Stimulated activated effector memory CD8-positive, alpha-beta T cell treated with anti-CD3 and anti-CD28 coated beads, Interleukin-12 subunit alpha, Interleukin-12 subunit beta, amount 100 ng/mL, for 72 hours (primary cell): ENCODE data around the gene IER5L.

Source experiments
- ATAC-seq: fragments of 150-1000 bp; cut with Tn5 transposase; 2 replicates; pipeline ENCODE4 v1.10.0; 2021
- DNase-seq, 2 donors: peaks; one replicate each; pipeline ENCODE4 v3.0.0; 2021 to 2022; ENCODE audit warnings: low spot score in 2 of 2
- H3K27ac Mint-ChIP-seq: one replicate; pipeline ENCODE4 v1.8.0; 2022; ENCODE audit warnings: mild to moderate bottlenecking, mixed read lengths
- H3K36me3 Mint-ChIP-seq: one replicate; pipeline ENCODE4 v1.8.0; 2022; ENCODE audit warnings: mild to moderate bottlenecking, mixed read lengths
- H3K4me1 Mint-ChIP-seq: one replicate; pipeline ENCODE4 v1.8.0; 2022; ENCODE audit warnings: mixed read lengths
- H3K4me3 Mint-ChIP-seq: one replicate; pipeline ENCODE4 v1.8.0; 2022; ENCODE audit warnings: mild to moderate bottlenecking, mixed read lengths
- H3K9me3 Mint-ChIP-seq: one replicate; pipeline ENCODE4 v1.8.0; 2022; ENCODE audit warnings: mixed read lengths

Gene IER5L

GRCh38 chr9:129177791-129178567, at the start of gene IER5L:
Gene IER5L, minus strand, starts transcription at chr9:129178261. Its CDS starts 209 bp downstream, at chr9:129178052.
- H3K4me3 Mint-ChIP-seq: peak within 1 kb of the TSS; percentile 83
- H3K27ac Mint-ChIP-seq: no peak within 1 kb of the TSS
- H3K36me3 Mint-ChIP-seq: peaks cover 12% of the 10 kb centered on the region
- no peaks in the 10 kb centered on the region for H3K9me3 Mint-ChIP-seq
- DNase-seq: peak; percentile 93 to 97
- peak; percentile 91 for ATAC-seq
- peaks cover 11% of the 10 kb centered on the region for H3K4me1 Mint-ChIP-seq

- no peak for DNase-seq
- H3K36me3 Mint-ChIP-seq: no peaks in the 10 kb centered on the region
- no peaks in the 10 kb centered on the region for H3K9me3 Mint-ChIP-seq
- H3K4me3 Mint-ChIP-seq: no peak overlapping the region
- H3K4me1 Mint-ChIP-seq: peaks cover 43% of the 10 kb centered on the region
- ATAC-seq: no peak
- H3K27ac Mint-ChIP-seq: no peak overlapping the region
These were observed 49.8 kb upstream of the IER5L start for GRCh38 chr9:129227843-129228189.

GRCh38 chr9:129225815-129226214, 47.8 kb upstream of the IER5L start:
- Mint-ChIP-seq H3K4me1 (peaks cover 57% of the 10 kb centered on the region), H3K27ac (peak overlapping the region; percentile 73), H3K36me3 (no peaks in the 10 kb centered on the region), H3K9me3 (no peaks in the 10 kb centered on the region), H3K4me3 (peak overlapping the region; percentile 59)
- peak in 1 of 2 donors; percentile 30 for DNase-seq
- peak; percentile 79 for ATAC-seq

GRCh38 chr9:129225490-129225778, 47.4 kb upstream of the IER5L start:
- H3K4me1 Mint-ChIP-seq: peaks cover 61% of the 10 kb centered on the region
- no peak for ATAC-seq
- H3K9me3 Mint-ChIP-seq: no peaks in the 10 kb centered on the region
- peak overlapping the region; percentile 59 for H3K4me3 Mint-ChIP-seq
- DNase-seq: no peak
- H3K27ac Mint-ChIP-seq: peak overlapping the region; percentile 73
- H3K36me3 Mint-ChIP-seq: no peaks in the 10 kb centered on the region

- Mint-ChIP-seq H3K27ac (peak overlapping the region; percentile 88), H3K4me3 (peak overlapping the region; percentile 59)
- ATAC-seq: peak; percentile 5
These were observed 46.8 kb upstream of the IER5L start for GRCh38 chr9:129224618-129225489.

GRCh38 chr9:129223551-129224208, 45.6 kb upstream of the IER5L start:
- Mint-ChIP-seq H3K36me3 (no peaks in the 10 kb centered on the region), H3K4me1 (peaks cover 59% of the 10 kb centered on the region), H3K27ac (peak overlapping the region; percentile 88), H3K9me3 (no peaks in the 10 kb centered on the region), H3K4me3 (no peak overlapping the region)
- DNase-seq (no peak), ATAC-seq (no peak)

More at GRCh38 chr9:129224618-129225489, 46.8 kb upstream of the IER5L start:
- H3K4me1 Mint-ChIP-seq: peaks cover 64% of the 10 kb centered on the region
- H3K9me3 Mint-ChIP-seq: no peaks in the 10 kb centered on the region
- H3K36me3 Mint-ChIP-seq: no peaks in the 10 kb centered on the region
- DNase-seq: no peak

- H3K9me3 Mint-ChIP-seq: no peaks in the 10 kb centered on the region
- no peaks in the 10 kb centered on the region for H3K36me3 Mint-ChIP-seq
- no peak for DNase-seq
- no peak overlapping the region for H3K4me3 Mint-ChIP-seq
- peak overlapping the region; percentile 88 for H3K27ac Mint-ChIP-seq
- peaks cover 59% of the 10 kb centered on the region for H3K4me1 Mint-ChIP-seq
- no peak for ATAC-seq
These were observed 44.8 kb upstream of the IER5L start for GRCh38 chr9:129222819-129223218.

- DNase-seq: no peak
- Mint-ChIP-seq H3K27ac (peak overlapping the region; percentile 73), H3K9me3 (no peaks in the 10 kb centered on the region), H3K4me1 (peaks cover 56% of the 10 kb centered on the region), H3K4me3 (no peak overlapping the region), H3K36me3 (no peaks in the 10 kb centered on the region)
- no peak for ATAC-seq
These were observed 44.0 kb upstream of the IER5L start for GRCh38 chr9:129221979-129222635.

- no peak for DNase-seq
- Mint-ChIP-seq H3K4me1 (peaks cover 53% of the 10 kb centered on the region), H3K9me3 (no peaks in the 10 kb centered on the region), H3K27ac (peak overlapping the region; percentile 73), H3K36me3 (no peaks in the 10 kb centered on the region), H3K4me3 (peak overlapping the region; percentile 33)
- ATAC-seq: peak; percentile 74
These were observed 43.2 kb upstream of the IER5L start for GRCh38 chr9:129221233-129221632.

GRCh38 chr9:129220771-129221170, 42.7 kb upstream of the IER5L start:
- ATAC-seq (peak; percentile 44), DNase-seq (no peak)
- Mint-ChIP-seq H3K36me3 (no peaks in the 10 kb centered on the region), H3K9me3 (no peaks in the 10 kb centered on the region), H3K4me3 (peak overlapping the region; percentile 33), H3K4me1 (peaks cover 49% of the 10 kb centered on the region), H3K27ac (peak overlapping the region; percentile 73)

GRCh38 chr9:129218918-129219317, 40.9 kb upstream of the IER5L start:
- no peak overlapping the region for H3K4me3 Mint-ChIP-seq
- no peaks in the 10 kb centered on the region for H3K9me3 Mint-ChIP-seq
- peak overlapping the region; percentile 78 for H3K27ac Mint-ChIP-seq
- H3K36me3 Mint-ChIP-seq: no peaks in the 10 kb centered on the region
- H3K4me1 Mint-ChIP-seq: peaks cover 30% of the 10 kb centered on the region
- ATAC-seq: no peak
- DNase-seq: no peak

GRCh38 chr9:129218272-129218625, 40.2 kb upstream of the IER5L start:
- H3K9me3 Mint-ChIP-seq: no peaks in the 10 kb centered on the region
- DNase-seq (no peak), ATAC-seq (no peak)
- peak overlapping the region; percentile 78 for H3K27ac Mint-ChIP-seq
- peaks cover 29% of the 10 kb centered on the region for H3K4me1 Mint-ChIP-seq
- no peak overlapping the region for H3K4me3 Mint-ChIP-seq
- H3K36me3 Mint-ChIP-seq: no peaks in the 10 kb centered on the region

GRCh38 chr9:129213551-129213950, 35.5 kb upstream of the IER5L start:
- H3K27ac Mint-ChIP-seq: no peak overlapping the region
- no peaks in the 10 kb centered on the region for H3K9me3 Mint-ChIP-seq
- no peaks in the 10 kb centered on the region for H3K36me3 Mint-ChIP-seq
- DNase-seq (no peak), ATAC-seq (no peak)
- H3K4me3 Mint-ChIP-seq: no peak overlapping the region
- peaks cover 6% of the 10 kb centered on the region for H3K4me1 Mint-ChIP-seq

GRCh38 chr9:129211686-129212085, 33.6 kb upstream of the IER5L start:
- no peak for DNase-seq
- no peak for ATAC-seq
- Mint-ChIP-seq H3K9me3 (no peaks in the 10 kb centered on the region), H3K36me3 (no peaks in the 10 kb centered on the region), H3K4me1 (peaks cover 18% of the 10 kb centered on the region), H3K4me3 (no peak overlapping the region), H3K27ac (no peak overlapping the region)

GRCh38 chr9:129210125-129210524, 32.1 kb upstream of the IER5L start:
- DNase-seq (no peak), ATAC-seq (no peak)
- Mint-ChIP-seq H3K36me3 (no peaks in the 10 kb centered on the region), H3K4me3 (no peak overlapping the region), H3K9me3 (no peaks in the 10 kb centered on the region), H3K4me1 (peaks cover 21% of the 10 kb centered on the region), H3K27ac (no peak overlapping the region)
